Spleen (tissue), 7 donors: Measurements from ENCODE around the gene MATN1.

Experiments used
- POLR2A ChIP-seq, 3 donors: fragments of 450-650 bp; IDR thresholded peaks; one replicate each; pipeline ENCODE4 v1.5.1; 2017; ENCODE audit warnings: antibody characterized with exemption in 3 of 3, mild to moderate bottlenecking in 1 of 3
- POLR2AphosphoS5 ChIP-seq, 3 donors: sonication (generic); formaldehyde crosslinking; IDR thresholded peaks; one replicate each; pipeline ENCODE4 v1.5.1; 2017; ENCODE audit warnings: antibody characterized with exemption in 3 of 3
- TF ChIP-seq, protein P1 (sequence below), 11 experiments: fragments of 200-600 bp in 7 of 11; fragments of 450-650 bp in 4 of 11; sonication (generic) in 4 of 11; IDR thresholded peaks in 8 of 11; conservative IDR thresholded peaks in 3 of 11; 1 replicate in 7 of 11; 2 replicates in 4 of 11; pipeline versions ENCODE4 v1.4.0 to v1.8.0; 2016 to 2021; ENCODE audit warnings: antibody characterized with exemption in 11 of 11, inconsistent platforms in 4 of 11, mild to moderate bottlenecking in 1 of 11
- donor health status: DM: no; HTN: no; CAD: no; lungs with moderate emphysema.
- donor health status: DM: no; HTN: no; CAD: no.
- donor health status: DM: no; HTN: no; CAD: no.

DNA sequence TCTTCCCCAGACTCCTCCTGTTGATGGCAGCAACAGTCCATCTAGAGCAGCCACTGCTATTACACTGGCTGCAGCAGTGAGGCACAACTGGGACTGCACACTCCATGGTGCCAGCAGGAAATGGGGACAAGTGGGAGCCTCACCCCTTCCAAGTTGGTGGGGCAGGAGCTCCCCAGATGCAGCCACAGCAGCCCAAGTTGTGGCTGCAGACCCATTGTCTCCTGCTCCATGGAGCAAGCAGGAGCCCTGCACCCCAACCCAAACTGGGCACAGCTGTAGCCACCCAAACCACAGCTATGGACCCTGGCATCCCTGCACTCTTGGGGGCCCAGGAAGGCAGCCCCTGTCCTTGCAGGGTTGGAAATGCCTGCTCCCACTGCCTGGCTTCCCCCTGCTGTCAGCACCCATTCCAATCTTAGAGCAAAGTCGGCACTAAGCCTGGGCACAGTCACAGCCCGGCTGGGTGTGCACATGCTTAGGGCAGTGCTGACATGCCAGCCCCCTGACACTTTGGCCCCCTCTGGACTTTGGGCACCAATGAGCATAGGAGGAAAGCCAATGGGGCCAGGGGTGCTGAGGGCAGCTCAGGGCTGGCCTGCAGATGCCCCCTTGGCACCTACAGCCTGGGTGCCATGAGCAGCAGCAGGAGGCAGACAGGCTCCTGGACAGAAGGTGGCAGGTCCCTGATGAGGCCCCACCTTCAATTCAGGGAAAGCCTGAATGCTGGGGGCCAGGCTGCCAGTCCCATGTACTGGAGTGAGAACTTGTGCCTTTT, 44.0 kb downstream of the MATN1 start:
- TF ChIP-seq, protein P1, sequence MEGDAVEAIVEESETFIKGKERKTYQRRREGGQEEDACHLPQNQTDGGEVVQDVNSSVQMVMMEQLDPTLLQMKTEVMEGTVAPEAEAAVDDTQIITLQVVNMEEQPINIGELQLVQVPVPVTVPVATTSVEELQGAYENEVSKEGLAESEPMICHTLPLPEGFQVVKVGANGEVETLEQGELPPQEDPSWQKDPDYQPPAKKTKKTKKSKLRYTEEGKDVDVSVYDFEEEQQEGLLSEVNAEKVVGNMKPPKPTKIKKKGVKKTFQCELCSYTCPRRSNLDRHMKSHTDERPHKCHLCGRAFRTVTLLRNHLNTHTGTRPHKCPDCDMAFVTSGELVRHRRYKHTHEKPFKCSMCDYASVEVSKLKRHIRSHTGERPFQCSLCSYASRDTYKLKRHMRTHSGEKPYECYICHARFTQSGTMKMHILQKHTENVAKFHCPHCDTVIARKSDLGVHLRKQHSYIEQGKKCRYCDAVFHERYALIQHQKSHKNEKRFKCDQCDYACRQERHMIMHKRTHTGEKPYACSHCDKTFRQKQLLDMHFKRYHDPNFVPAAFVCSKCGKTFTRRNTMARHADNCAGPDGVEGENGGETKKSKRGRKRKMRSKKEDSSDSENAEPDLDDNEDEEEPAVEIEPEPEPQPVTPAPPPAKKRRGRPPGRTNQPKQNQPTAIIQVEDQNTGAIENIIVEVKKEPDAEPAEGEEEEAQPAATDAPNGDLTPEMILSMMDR (IDR thresholded peaks at IDR 0.05 in 8 of 11, conservative IDR thresholded peaks at IDR 0.05 in 3 of 11), result no peak
- no peak for TF ChIP-seq POLR2A (IDR thresholded peaks at IDR 0.05)
- no peak for TF ChIP-seq POLR2AphosphoS5 (IDR thresholded peaks at IDR 0.05)
